KOPT-K1 (cell line): ENCODE measurements around the gene MAL.

Experiments
- H3K27ac ChIP-seq: fragments of 200-600 bp; sonication (generic); 2 replicates; pipeline ENCODE4 v1.5.1; 2016; ENCODE audit warnings: antibody characterized with exemption, mild to moderate bottlenecking, low read depth, low read length; ENCODE audit not compliant: poor library complexity, severe bottlenecking
- H3K36me3 ChIP-seq: fragments of 200-600 bp; sonication (generic); 2 replicates; pipeline ENCODE4 v1.5.1; 2017; ENCODE audit warnings: antibody characterized with exemption, mild to moderate bottlenecking, low read length, moderate library complexity; ENCODE audit not compliant: insufficient read depth
- H3K9me3 ChIP-seq: fragments of 200-600 bp; sonication (generic); 2 replicates; pipeline ENCODE4 v1.5.1; 2017; ENCODE audit warnings: antibody characterized with exemption, low read length, mild to moderate bottlenecking; ENCODE audit not compliant: insufficient read depth, poor library complexity, severe bottlenecking

Gene MAL

GRCh38 chr2:95006588-95006987, 18.9 kb upstream of the MAL start:
- H3K27ac ChIP-seq = peak overlapping the region; percentile 77
- no peaks in the 10 kb centered on the region for H3K9me3 ChIP-seq
- no peaks in the 10 kb centered on the region for H3K36me3 ChIP-seq

- Histone ChIP-seq H3K9me3 (no peaks in the 10 kb centered on the region), H3K27ac (peak overlapping the region; percentile 77), H3K36me3 (no peaks in the 10 kb centered on the region)
Measured at GRCh38 chr2:95007031-95007609, 18.4 kb upstream of the MAL start.

- Histone ChIP-seq H3K36me3 (no peaks in the 10 kb centered on the region), H3K27ac (peak overlapping the region; percentile 77), H3K9me3 (no peaks in the 10 kb centered on the region)
Measured at GRCh38 chr2:95007822-95008221, 17.7 kb upstream of the MAL start.

- H3K36me3 ChIP-seq = no peaks in the 10 kb centered on the region
- peak overlapping the region; percentile 77 for H3K27ac ChIP-seq
- no peaks in the 10 kb centered on the region for H3K9me3 ChIP-seq
Measured at GRCh38 chr2:95008306-95008705, 17.2 kb upstream of the MAL start.

GRCh38 chr2:95008996-95009395, 16.5 kb upstream of the MAL start:
- Histone ChIP-seq H3K36me3 (no peaks in the 10 kb centered on the region), H3K9me3 (no peaks in the 10 kb centered on the region), H3K27ac (no peak overlapping the region)

GRCh38 chr2:95009412-95009811, 16.1 kb upstream of the MAL start:
- no peaks in the 10 kb centered on the region for H3K36me3 ChIP-seq

GRCh38 chr2:95010126-95010525, 15.4 kb upstream of the MAL start:
- no peaks in the 10 kb centered on the region for H3K36me3 ChIP-seq

More at GRCh38 chr2:95009412-95009811, 16.1 kb upstream of the MAL start:
- Histone ChIP-seq H3K27ac (peak overlapping the region; percentile 26), H3K9me3 (no peaks in the 10 kb centered on the region)

GRCh38 chr2:95010718-95011117, 14.8 kb upstream of the MAL start:
- H3K27ac ChIP-seq = peak overlapping the region; percentile 26
- no peaks in the 10 kb centered on the region for H3K36me3 ChIP-seq
- H3K9me3 ChIP-seq = no peaks in the 10 kb centered on the region

More at GRCh38 chr2:95010126-95010525, 15.4 kb upstream of the MAL start:
- H3K27ac ChIP-seq = peak overlapping the region; percentile 26
- no peaks in the 10 kb centered on the region for H3K9me3 ChIP-seq

- Histone ChIP-seq H3K9me3 (no peaks in the 10 kb centered on the region), H3K27ac (peak overlapping the region; percentile 62), H3K36me3 (no peaks in the 10 kb centered on the region)
Measured at GRCh38 chr2:95012881-95013550, 12.5 kb upstream of the MAL start.

- H3K27ac ChIP-seq = peak overlapping the region; percentile 62
- no peaks in the 10 kb centered on the region for H3K9me3 ChIP-seq
- H3K36me3 ChIP-seq = no peaks in the 10 kb centered on the region
Measured at GRCh38 chr2:95013726-95014125, 11.8 kb upstream of the MAL start.

- Histone ChIP-seq H3K27ac (peak overlapping the region; percentile 62), H3K9me3 (no peaks in the 10 kb centered on the region), H3K36me3 (no peaks in the 10 kb centered on the region)
Measured at GRCh38 chr2:95014126-95014708, 11.3 kb upstream of the MAL start.

- Histone ChIP-seq H3K27ac (peak overlapping the region; percentile 15), H3K36me3 (no peaks in the 10 kb centered on the region), H3K9me3 (no peaks in the 10 kb centered on the region)
Measured at GRCh38 chr2:95015261-95015912, 10.1 kb upstream of the MAL start.

- Histone ChIP-seq H3K36me3 (no peaks in the 10 kb centered on the region), H3K27ac (no peak overlapping the region), H3K9me3 (no peaks in the 10 kb centered on the region)
Measured at GRCh38 chr2:95016616-95017015, 8.9 kb upstream of the MAL start.

GRCh38 chr2:95017071-95017501, 8.4 kb upstream of the MAL start:
- no peaks in the 10 kb centered on the region for H3K36me3 ChIP-seq

GRCh38 chr2:95017836-95018235, 7.7 kb upstream of the MAL start:
- no peak overlapping the region for H3K27ac ChIP-seq
- H3K36me3 ChIP-seq = no peaks in the 10 kb centered on the region
- no peaks in the 10 kb centered on the region for H3K9me3 ChIP-seq

More at GRCh38 chr2:95017071-95017501, 8.4 kb upstream of the MAL start:
- H3K9me3 ChIP-seq = no peaks in the 10 kb centered on the region
- H3K27ac ChIP-seq = no peak overlapping the region
